ENCODE results near the gene GPR135. TPM values are rescaled to one million over a fixed set of nuclear protein-coding genes. Genes with fewer than 3 reads are reported as not detected.

The GPR135 gene
- total RNA-seq, 2 experiments from 2014 or later, result 0.81 to 0.91 TPM

DNA sequence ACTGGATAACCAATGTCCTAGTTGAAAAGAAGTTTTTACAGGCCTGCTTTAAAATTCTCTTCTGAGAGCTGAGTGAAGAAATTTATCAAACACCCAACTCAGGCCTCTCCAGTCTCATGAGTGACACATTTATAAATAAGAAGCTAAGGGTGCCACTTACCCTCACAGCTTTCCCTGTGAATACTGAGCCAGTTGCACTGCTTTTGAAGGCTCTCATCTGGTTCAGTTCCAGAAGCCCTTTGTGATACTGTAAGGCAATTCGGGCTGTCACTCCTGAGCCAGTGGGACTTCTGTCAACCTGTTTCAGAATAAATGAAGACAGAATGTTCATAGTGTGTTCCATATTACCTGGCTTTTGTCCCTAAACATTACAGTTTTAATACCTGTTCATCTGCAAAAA lies 10.5 kb upstream of the GPR135 start:
- Mint-ChIP-seq H3K4me1 (ENCODE audit: low read depth) (peaks cover 9% of the 10 kb centered on the region), H3K36me3 (ENCODE audit: low read depth) (peaks cover 42% of the 10 kb centered on the region), H3K27me3 (no peaks in the 10 kb centered on the region), H3K9me3 (no peaks in the 10 kb centered on the region), H3K27ac (no peak overlapping the region), H3K4me3 (no peak overlapping the region)
- ATAC-seq (ENCODE audit: poor library complexity) (no peak), DNase-seq (no peak)
- intact Hi-C loops (cut with DNase I, micrococcal nuclease), result no loop called here
- Histone ChIP-seq H3K27me3 (ENCODE audit: control insufficient read depth in 1 of 2, insufficient read depth in 2 of 2, low read length in 2 of 2) (no peaks in the 10 kb centered on the region), H3K4me1 (ENCODE audit: insufficient read depth, low read length) (peaks cover under 1% of the 10 kb centered on the region), H3K9me3 (ENCODE audit: control insufficient read depth in 1 of 2, insufficient read depth in 1 of 2, low read length in 2 of 2) (no peaks in the 10 kb centered on the region), H3K36me3 (ENCODE audit: insufficient read depth, low read length) (peaks cover 26% of the 10 kb centered on the region), H3K27ac (ENCODE audit: low read depth in 1 of 2, low read length in 2 of 2) (no peak overlapping the region), H3K4me3 (ENCODE audit: low read length) (no peak overlapping the region)
- POLR2A ChIA-PET, result no interaction called here
- TF ChIP-seq CTCF (IDR thresholded peaks at IDR 0.05), result no peak
- CTCF ChIA-PET, result no interaction called here

DNA sequence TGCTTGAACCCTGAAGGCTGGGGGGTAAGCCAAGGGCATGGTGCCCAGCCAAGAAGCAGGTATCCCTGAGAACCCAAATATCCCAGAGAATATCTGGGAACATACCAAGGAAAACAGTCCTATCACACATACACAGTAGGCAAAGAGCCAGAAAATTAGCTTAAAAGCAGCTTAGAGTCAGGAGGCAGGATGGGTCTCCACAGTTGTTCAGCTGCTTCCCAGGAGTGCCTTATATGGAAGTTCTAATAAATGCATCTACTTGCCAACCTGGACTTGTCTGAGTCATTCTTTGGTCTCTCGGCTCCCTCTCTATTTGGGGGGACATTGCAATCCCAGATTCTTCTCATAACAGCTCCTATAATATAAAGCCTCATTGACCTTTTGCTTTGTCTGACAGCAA lies 9.0 kb upstream of the GPR135 start:
- Histone ChIP-seq H3K36me3 (ENCODE audit: insufficient read depth, low read length) (peaks cover 26% of the 10 kb centered on the region), H3K4me3 (ENCODE audit: low read length) (no peak overlapping the region), H3K4me1 (ENCODE audit: insufficient read depth, low read length) (no peaks in the 10 kb centered on the region), H3K27me3 (ENCODE audit: control insufficient read depth in 1 of 2, insufficient read depth in 2 of 2, low read length in 2 of 2) (no peaks in the 10 kb centered on the region), H3K9me3 (ENCODE audit: control insufficient read depth in 1 of 2, insufficient read depth in 1 of 2, low read length in 2 of 2) (no peaks in the 10 kb centered on the region), H3K27ac (ENCODE audit: low read depth in 1 of 2, low read length in 2 of 2) (no peak overlapping the region)
- no peaks in the 10 kb centered on the region for H3K4me1 Mint-ChIP-seq (ENCODE audit: low read depth)
- ATAC-seq (ENCODE audit: poor library complexity) (no peak), DNase-seq (no peak)
- POLR2A ChIA-PET, result interaction anchor here (3.0 kb wide), 1 partner anchor 10 kb away, joined by 9 read pairs; the partner anchor contains the start of genes JKAMP and L3HYPDH
- H3K27me3 Mint-ChIP-seq, result no peaks in the 10 kb centered on the region
- no peak overlapping the region for H3K4me3 Mint-ChIP-seq
- CTCF ChIA-PET, result interaction anchor here (0.9 kb wide), 1 partner anchor 102 kb away, joined by 3 read pairs; the partner anchor contains the start of gene CCDC175
- intact Hi-C loops (cut with DNase I, micrococcal nuclease), result no loop called here
- peaks cover 42% of the 10 kb centered on the region for H3K36me3 Mint-ChIP-seq (ENCODE audit: low read depth)
- H3K27ac Mint-ChIP-seq, result no peak overlapping the region
- TF ChIP-seq CTCF (IDR thresholded peaks at IDR 0.05), result no peak
- no peaks in the 10 kb centered on the region for H3K9me3 Mint-ChIP-seq

DNA sequence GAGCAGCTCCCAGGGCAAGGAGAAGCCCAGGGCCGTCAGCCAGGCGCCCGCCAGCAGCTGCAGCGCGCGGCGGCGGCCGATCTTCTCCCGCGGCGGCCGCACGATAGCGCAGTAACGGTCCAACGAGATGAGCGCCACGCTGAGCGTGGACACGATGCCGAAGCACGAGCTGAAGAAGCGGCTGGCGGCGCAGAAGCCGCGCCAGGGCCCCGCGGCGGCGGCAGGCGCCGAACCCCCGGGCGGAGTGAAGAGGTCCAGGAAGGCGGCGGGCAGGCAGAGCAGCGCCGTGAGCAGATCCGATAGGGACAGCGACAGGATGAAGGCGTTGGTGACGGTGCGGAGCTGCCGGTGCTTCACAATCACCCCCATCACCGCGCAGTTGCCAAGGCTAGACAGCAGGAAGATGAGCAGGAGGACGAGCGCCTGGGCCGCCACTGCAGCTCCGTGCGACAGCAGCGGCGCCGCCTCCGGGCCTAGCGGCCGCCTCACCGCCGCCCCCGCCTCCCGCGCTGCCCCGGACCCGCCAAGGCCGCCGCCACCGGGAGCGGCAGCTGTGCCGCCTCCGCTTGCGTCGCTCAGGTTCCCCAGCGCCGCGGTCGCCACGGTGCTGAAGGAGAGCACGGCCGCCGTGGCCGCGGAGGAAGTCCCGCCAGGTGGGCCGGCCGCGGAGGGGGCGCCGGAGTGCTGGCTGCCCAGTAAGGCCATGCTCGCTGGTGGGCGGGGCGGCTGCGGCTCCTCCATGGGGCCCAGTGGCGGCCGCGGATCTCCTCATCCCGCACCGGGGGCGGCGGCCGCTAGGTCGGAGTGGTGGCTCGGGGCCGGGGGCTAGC lies 479 bp downstream of the GPR135 start:
- TF ChIP-seq CTCF (IDR thresholded peaks at IDR 0.05), result no peak
- Histone ChIP-seq H3K4me1 (ENCODE audit: insufficient read depth, low read length) (peaks cover 15% of the 10 kb centered on the region), H3K36me3 (ENCODE audit: insufficient read depth, low read length) (no peaks in the 10 kb centered on the region), H3K9me3 (ENCODE audit: control insufficient read depth in 1 of 2, insufficient read depth in 1 of 2, low read length in 2 of 2) (no peaks in the 10 kb centered on the region), H3K27ac (ENCODE audit: low read depth in 1 of 2, low read length in 2 of 2) (no peak overlapping the region), H3K27me3 (ENCODE audit: control insufficient read depth in 1 of 2, insufficient read depth in 2 of 2, low read length in 2 of 2) (no peaks in the 10 kb centered on the region), H3K4me3 (ENCODE audit: low read length) (peak overlapping the region; percentile 56)
- ChIA-PET CTCF (interaction anchor here (1.0 to 1.4 kb wide), 3 partner anchors 19 to 47 kb away, joined by 4 to 6 read pairs (median 5); partner anchors contain the start of genes JKAMP and L3HYPDH), POLR2A (interaction anchor here (0.6 to 3.7 kb wide), 12 partner anchors 12 to 1265 kb away, joined by 3 to 42 read pairs (median 4); partner anchors contain the start of genes ACTR10, ARID4A, DAAM1 and JKAMP)
- peak; percentile 19 to 85 (median 50) for DNase-seq
- intact Hi-C loops (cut with DNase I, micrococcal nuclease), result loop anchor here (2.0 to 10.0 kb wide), 3 partner anchors 20 to 820 kb away; partner anchors contain the start of genes DAAM1 (in 1 of the 2), JKAMP (in 1 of the 2) and L3HYPDH (in 1 of the 2)
- peak; percentile 76 for ATAC-seq (ENCODE audit: poor library complexity)
- peaks cover 5% of the 10 kb centered on the region for H3K36me3 Mint-ChIP-seq (ENCODE audit: low read depth)
- peaks cover 10% of the 10 kb centered on the region for H3K27me3 Mint-ChIP-seq
- H3K27ac Mint-ChIP-seq, result peak overlapping the region; percentile 54
- no peaks in the 10 kb centered on the region for H3K9me3 Mint-ChIP-seq
- H3K4me1 Mint-ChIP-seq (ENCODE audit: low read depth), result peaks cover 8% of the 10 kb centered on the region
- peak overlapping the region; percentile 94 for H3K4me3 Mint-ChIP-seq
